Endothelial cell of umbilical vein (primary cell): ENCODE measurements around the gene AIM2. TPM values are rescaled to one million over a fixed set of nuclear protein-coding genes. Genes with fewer than 3 reads are reported as not detected.

Source experiments
- BruUV-seq: library from RNA; stranded (reverse); fragments of 400-500 nt; replicated peaks from 2 replicates; lab custom pipeline; 2021; lab: Mats Ljungman, UMichigan
- CTCF ChIA-PET: fragments of 300-600, 350-600 bp; sonication (Branson Sonifier 250); formaldehyde crosslinking; loops from one replicate; lab custom pipeline; 2021; ENCODE audit warnings: antibody characterized with exemption, inconsistent platforms; lab: Charles Lee
- POLR2A ChIA-PET: fragments of 300-600, 350-600 bp; sonication (Branson Sonifier 250); formaldehyde crosslinking; loops from one replicate; lab custom pipeline; 2021; ENCODE audit warnings: antibody characterized with exemption, inconsistent platforms; lab: Charles Lee
- DNase-seq: peaks from one replicate; pipeline ENCODE4 v3.0.0-alpha.2; 2011; ENCODE audit warnings: low read depth, low spot score
- FAIRE-seq: peaks from 2 replicates; lab custom pipeline; 2011; peaks lifted over from hg19 to GRCh38; lab: Jason Lieb, UNC
- H2AFZ ChIP-seq: 2 replicates; pipeline ENCODE4 v1.6.0; 2012; ENCODE audit warnings: low read depth, low read length, control low read depth, inconsistent platforms
- H3K27ac ChIP-seq: 2 replicates; pipeline ENCODE4 v1.5.1; 2011; ENCODE audit warnings: low read depth, mild to moderate bottlenecking, control low read depth, low read length, moderate library complexity; ENCODE audit not compliant: insufficient read depth
- H3K27me3 ChIP-seq, 2 experiments: 2 replicates each; pipeline versions ENCODE4 v1.6.0 to v1.6.1; 2011; ENCODE audit warnings: low read length in 2 of 2, mixed read lengths in 1 of 2; ENCODE audit not compliant: control insufficient read depth in 2 of 2, insufficient read depth in 2 of 2
- H3K36me3 ChIP-seq, 2 experiments: 2 replicates in 1 of 2; 3 replicates in 1 of 2; pipeline ENCODE4 v1.5.1; 2011; ENCODE audit warnings: low read length in 2 of 2, mild to moderate bottlenecking in 1 of 2, moderate library complexity in 1 of 2; ENCODE audit not compliant: control insufficient read depth in 2 of 2, insufficient read depth in 2 of 2; ENCODE audit errors: extremely low read depth in 1 of 2
- H3K4me1 ChIP-seq: 3 replicates; pipeline ENCODE4 v1.5.1; 2011; ENCODE audit warnings: mild to moderate bottlenecking, low read length; ENCODE audit not compliant: control insufficient read depth, insufficient read depth; ENCODE audit errors: extremely low read depth
- H3K4me2 ChIP-seq: 2 replicates; pipeline ENCODE4 v1.6.1; 2011; ENCODE audit warnings: low read length, control low read depth, mixed read lengths; ENCODE audit not compliant: insufficient read depth
- H3K4me3 ChIP-seq, 3 experiments: fragments of 200-600 bp in 1 of 3; sonication (generic), shearing (Covaris generic) in 1 of 3; replicated peaks in 1 of 3; 2 replicates each; pipeline ENCODE4 v1.5.1; 2011 to 2016; ENCODE audit warnings: control low read depth in 3 of 3, low read length in 3 of 3, mild to moderate bottlenecking in 2 of 3, inconsistent platforms in 1 of 3, low read depth in 1 of 3, moderate library complexity in 1 of 3; ENCODE audit not compliant: insufficient read depth in 1 of 3
- H3K79me2 ChIP-seq: 2 replicates; pipeline ENCODE4 v1.6.0; 2012; ENCODE audit warnings: low read length, inconsistent platforms; ENCODE audit not compliant: control insufficient read depth, insufficient read depth
- H3K9ac ChIP-seq: replicated peaks from 2 replicates; pipeline ENCODE3; 2011; ENCODE audit warnings: low read length, control low read depth; ENCODE audit not compliant: insufficient read depth; ENCODE audit errors: extremely low read depth
- H3K9me1 ChIP-seq: replicated peaks from 3 replicates; pipeline ENCODE4 v1.6.0; 2011; ENCODE audit warnings: mild to moderate bottlenecking, low read length; ENCODE audit not compliant: control insufficient read depth, insufficient read depth; ENCODE audit errors: extremely low read depth
- H3K9me3 ChIP-seq: replicated peaks from 2 replicates; pipeline ENCODE4 v1.5.1; 2012; ENCODE audit warnings: low read length, inconsistent platforms; ENCODE audit not compliant: control insufficient read depth, insufficient read depth
- H4K20me1 ChIP-seq: replicated peaks from 2 replicates; pipeline ENCODE3; 2011; ENCODE audit warnings: mild to moderate bottlenecking, low read length; ENCODE audit not compliant: control insufficient read depth, insufficient read depth; ENCODE audit errors: extremely low read depth
- FOS ChIP-seq: IDR thresholded peaks from 2 replicates; pipeline ENCODE4 v1.6.1; 2011; ENCODE audit warnings: mild to moderate bottlenecking, low read length, moderate library complexity, borderline replicate concordance; ENCODE audit not compliant: insufficient read depth
- GATA2 ChIP-seq: IDR thresholded peaks from 2 replicates; pipeline ENCODE4 v1.7.0; 2011; ENCODE audit warnings: low read depth, mild to moderate bottlenecking, moderate library complexity, mixed read lengths, low read length; ENCODE audit not compliant: insufficient read length, insufficient read depth
- JUN ChIP-seq: IDR thresholded peaks from 2 replicates; pipeline ENCODE4 v1.6.1; 2011; ENCODE audit warnings: borderline replicate concordance, low read depth; ENCODE audit not compliant: insufficient read length, insufficient read depth
- MYC ChIP-seq: IDR thresholded peaks from one replicate; pipeline ENCODE4 v1.6.1; 2011; ENCODE audit warnings: mild to moderate bottlenecking, low read depth, low read length
- POLR2A ChIP-seq: IDR thresholded peaks from 2 replicates; pipeline ENCODE4 v1.6.1; 2012; ENCODE audit warnings: low read depth, mild to moderate bottlenecking, control low read depth, low read length
- POLR2AphosphoS5 ChIP-seq: IDR thresholded peaks from 2 replicates; pipeline ENCODE4 v1.6.1; 2012; ENCODE audit warnings: low read depth, mild to moderate bottlenecking, control low read depth, low read length, moderate library complexity; ENCODE audit not compliant: insufficient read depth
- dilution Hi-C: fragments of 300-500 bp; cut with MboI; formaldehyde crosslinking; loops from one replicate; pipeline ENCODE4 v1.15.0; 2019; ENCODE audit warnings: low sequenced_read_pairs; ENCODE audit not compliant: extremely low pct_ligation_motif_present
- intact Hi-C: fragments of 100-400 bp; cut with micrococcal nuclease; formaldehyde crosslinking; loops from one replicate; pipeline ENCODE4 v1.10.0; 2022
- polyA plus RNA-seq, 4 experiments: library from polyadenylated mRNA; depleted of rRNA in 3 of 4; stranded (reverse) in 3 of 4; unstranded in 1 of 4; fragments of >200 nt; gene quantifications; 2 replicates each; pipeline versions ENCODE4 v1.2.1 to v1.2.3, GENCODE V29; 2011 to 2012; ENCODE audit warnings: missing spikeins in 1 of 4
- total RNA-seq: library from RNA; stranded (reverse); gene quantifications from 2 replicates; pipeline ENCODE4 v1.2.3, GENCODE V29; 2021

The AIM2 gene
- total and polyA plus RNA-seq, 2 donors (not counting 3 experiments of a cell fraction or from before 2014, with no cell fraction given): not detected

DNA sequence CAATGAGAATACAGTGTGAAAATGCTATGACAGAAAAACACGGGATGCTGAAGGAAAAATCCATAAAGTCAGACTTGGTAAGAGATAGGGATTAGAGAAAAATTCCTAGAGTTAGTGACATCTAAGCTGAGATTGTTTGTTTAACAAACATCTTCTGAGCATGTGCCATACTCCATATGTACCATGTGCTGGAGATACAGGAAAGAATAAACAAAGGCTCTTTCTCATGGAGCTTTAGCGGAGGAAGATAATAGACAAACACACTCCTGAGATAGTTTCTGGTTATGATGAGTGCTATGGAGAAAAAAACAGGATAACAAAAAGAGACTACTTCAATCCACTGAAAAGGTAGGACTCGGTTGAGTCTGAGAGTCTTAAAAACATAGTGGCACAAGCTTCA lies 22.0 kb upstream of the AIM2 start:
- DNase-seq: no peak
- Histone ChIP-seq H3K9ac (no peak overlapping the region), H3K4me3 (no peak overlapping the region), H3K4me1 (no peaks in the 10 kb centered on the region), H3K9me1 (no peaks in the 10 kb centered on the region), H3K79me2 (no peaks in the 10 kb centered on the region), H3K36me3 (no peaks in the 10 kb centered on the region), H4K20me1 (no peaks in the 10 kb centered on the region), H3K27me3 (peaks cover 0 to 11% of the 10 kb centered on the region in 2 experiments), H3K9me3 (no peaks in the 10 kb centered on the region), H3K27ac (no peak overlapping the region), H2AFZ (no peak overlapping the region), H3K4me2 (no peak overlapping the region)
- ChIA-PET CTCF (no interaction called here), POLR2A (no interaction called here)
- no peak for FAIRE-seq
- TF ChIP-seq POLR2A (no peak), FOS (no peak), MYC (no peak), POLR2AphosphoS5 (no peak), JUN (no peak)
- dilution Hi-C loops: no loop called here
- no TSS peak for BruUV-seq
- intact Hi-C loops: no loop called here

DNA sequence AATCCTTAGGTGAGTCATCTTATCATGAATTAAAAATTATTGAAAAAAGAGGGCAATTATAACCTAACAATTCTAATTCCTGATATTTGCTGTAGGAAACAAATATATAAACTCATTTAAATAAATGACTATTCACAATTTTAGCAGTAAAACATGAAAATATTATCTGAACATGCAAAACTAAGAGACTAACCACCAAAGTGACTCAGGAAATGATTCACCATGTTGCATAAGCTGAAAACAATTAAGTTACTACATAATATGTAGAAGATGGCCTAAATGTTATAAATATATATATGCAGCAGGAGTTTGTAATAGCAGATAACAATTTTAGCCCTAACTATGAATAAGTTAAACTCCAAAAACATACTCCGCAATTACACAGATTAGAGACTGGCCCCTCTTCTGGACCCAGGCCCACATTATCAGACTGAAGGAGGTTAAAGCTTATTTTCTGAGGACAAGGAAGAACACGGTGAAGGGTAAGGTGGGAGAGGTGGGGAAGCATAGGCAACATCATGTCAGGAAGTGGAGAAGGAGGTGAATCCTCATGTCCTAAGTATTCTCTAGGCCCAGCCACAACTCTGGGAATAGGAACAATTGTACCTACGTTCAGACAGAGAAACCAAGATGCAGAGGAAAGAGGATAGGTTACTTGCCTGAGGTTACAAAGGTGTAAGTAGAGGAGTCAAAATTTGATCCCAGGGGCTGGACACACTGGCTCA lies 15.6 kb upstream of the AIM2 start:
- no peaks in the 10 kb centered on the region for H3K9me3 ChIP-seq
- H3K27ac ChIP-seq: peak overlapping the region; percentile 75
- H3K4me2 ChIP-seq: peak overlapping the region; percentile 68
- dilution Hi-C loops: no loop called here
- intact Hi-C loops: no loop called here
- H2AFZ ChIP-seq: peak overlapping the region; percentile 87
- ChIA-PET CTCF (no interaction called here), POLR2A (no interaction called here)
- peak; percentile 64 for DNase-seq
- H3K9ac ChIP-seq: no peak overlapping the region
- no peaks in the 10 kb centered on the region for H3K36me3 ChIP-seq
- H3K4me3 ChIP-seq: no peak overlapping the region
- peaks cover 35% of the 10 kb centered on the region for H3K4me1 ChIP-seq
- H3K9me1 ChIP-seq: no peaks in the 10 kb centered on the region
- no TSS peak for BruUV-seq
- TF ChIP-seq JUN: peak; percentile 72
- peak; percentile 13 for TF ChIP-seq GATA2
- no peak for TF ChIP-seq POLR2AphosphoS5
- no peak for TF ChIP-seq POLR2A
- TF ChIP-seq FOS: peak; percentile 81
- no peaks in the 10 kb centered on the region for H3K27me3 ChIP-seq
- peak; percentile 46 for FAIRE-seq
- H4K20me1 ChIP-seq: no peaks in the 10 kb centered on the region
- H3K79me2 ChIP-seq: no peaks in the 10 kb centered on the region
